Measurements from ENCODE around the gene PTPN6. TPM values are rescaled to one million over a fixed set of nuclear protein-coding genes. Genes with fewer than 3 reads are reported as not detected.

PTPN6 gene
- total RNA-seq, 1 experiment from 2014 or later, result 13.7 TPM

DNA sequence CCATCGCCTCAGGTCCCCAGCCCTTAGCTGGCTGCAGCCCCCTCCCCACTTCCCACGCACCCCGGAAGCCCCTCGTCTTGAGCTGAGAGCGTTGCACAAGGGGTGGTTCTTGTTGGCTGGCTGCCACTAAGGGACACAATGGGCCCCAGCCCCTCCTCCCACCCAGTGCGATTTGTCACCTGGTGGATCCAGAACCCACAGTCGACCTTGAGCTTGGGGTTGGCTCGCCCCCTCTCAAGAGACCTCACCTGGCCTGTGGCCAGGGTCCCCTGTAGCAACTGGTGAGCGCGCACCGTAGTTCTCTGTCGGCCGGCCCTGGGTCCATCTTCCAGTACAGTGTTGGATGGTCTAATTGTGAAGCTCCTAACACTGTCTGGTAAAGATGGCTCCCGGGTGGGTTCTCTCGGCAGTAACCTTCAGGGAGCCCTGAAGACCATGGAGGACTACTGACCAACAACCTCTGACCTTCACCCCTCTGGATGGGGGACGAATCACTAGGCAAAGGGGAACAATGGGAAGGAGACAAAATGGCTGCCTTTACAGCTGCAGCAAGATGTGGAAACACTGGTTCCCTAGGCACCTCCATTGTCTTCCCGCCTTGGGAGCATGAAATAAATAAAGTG is 12.7 kb downstream of the PTPN6 start:
- H3K9me3 ChIP-seq (ENCODE audit: control insufficient read depth, insufficient read depth, low read depth, low read length), result no peaks in the 10 kb centered on the region
- H3K4me1 ChIP-seq (ENCODE audit: control insufficient read depth, insufficient read depth, low read length), result peaks cover 23% of the 10 kb centered on the region
- H3K27me3 ChIP-seq (ENCODE audit: control insufficient read depth, insufficient read depth, low read length), result no peaks in the 10 kb centered on the region
- ATAC-seq (no peak), DNase-seq (ENCODE audit: low read depth, low spot score) (no peak)
- H3K36me3 ChIP-seq (ENCODE audit: control insufficient read depth, insufficient read depth, low read length), result peaks cover 11% of the 10 kb centered on the region
- intact Hi-C loops (cut with micrococcal nuclease; ENCODE audit: unreplicated experiment) (no loop called here), in situ Hi-C loops (cut with HindIII; ENCODE audit: low pct_unique_long_range_greater_than_20kb, low sequenced_read_pairs) (no loop called here)
- peak overlapping the region; percentile 57; the same call in 1 of the 2 replicates for H3K27ac ChIP-seq (ENCODE audit: low read length)
- no peak overlapping the region for H3K4me3 ChIP-seq (ENCODE audit: low read depth in 2 of 2, low read length in 2 of 2)
- CTCF ChIA-PET, result interaction anchor here (1.3 kb wide), 1 partner anchor 15 kb away, joined by 3 read pairs; no protein-coding TSS in a partner anchor
- POLR2A ChIA-PET, result interaction anchor here (1.4 kb wide), 1 partner anchor 20 kb away, joined by 8 read pairs; the partner anchor contains the start of genes C12orf57 and RNU7-1
- TF ChIP-seq TCF7L2 (IDR thresholded peaks at IDR 0.05; ENCODE audit: low read depth, low read length), result no peak
- no TSS peak for BruUV-seq (replicated peaks)

DNA sequence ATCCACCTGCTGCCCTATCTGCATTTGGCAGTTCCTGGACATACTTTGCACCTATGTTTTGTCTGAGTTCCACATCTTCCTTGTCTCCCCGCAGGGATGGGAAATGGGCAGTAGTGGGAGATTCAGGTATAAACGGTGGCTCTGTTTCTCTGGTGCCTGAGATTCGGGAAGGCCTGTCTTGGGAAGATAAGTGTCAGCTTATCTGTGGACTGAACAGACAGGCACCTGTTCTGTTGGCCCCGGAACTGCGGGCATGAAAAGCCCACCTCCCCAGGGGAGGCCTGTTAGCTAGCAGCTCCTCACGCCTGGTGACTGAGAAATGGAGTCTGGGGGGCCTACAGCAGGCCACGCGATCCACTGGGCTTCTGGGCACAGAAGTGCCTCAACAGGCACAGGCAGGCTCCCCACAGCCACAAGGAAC is 13.5 kb downstream of the PTPN6 start:
- no peak for DNase-seq (ENCODE audit: low read depth, low spot score)
- no peak for ATAC-seq
- Histone ChIP-seq H3K9me3 (ENCODE audit: control insufficient read depth, insufficient read depth, low read depth, low read length) (no peaks in the 10 kb centered on the region), H3K36me3 (ENCODE audit: control insufficient read depth, insufficient read depth, low read length) (peaks cover 13% of the 10 kb centered on the region), H3K27me3 (ENCODE audit: control insufficient read depth, insufficient read depth, low read length) (no peaks in the 10 kb centered on the region), H3K4me3 (ENCODE audit: low read depth in 2 of 2, low read length in 2 of 2) (no peak overlapping the region), H3K4me1 (ENCODE audit: control insufficient read depth, insufficient read depth, low read length) (peaks cover 26% of the 10 kb centered on the region), H3K27ac (ENCODE audit: low read length) (peak overlapping the region; percentile 57)
- ChIA-PET POLR2A (interaction anchor here (1.4 kb wide), 1 partner anchor 21 kb away, joined by 8 read pairs; the partner anchor contains the start of genes C12orf57 and RNU7-1), CTCF (interaction anchor here (1.3 kb wide), 1 partner anchor 15 kb away, joined by 3 read pairs; no protein-coding TSS in a partner anchor)
- in situ Hi-C loops (cut with HindIII; ENCODE audit: low pct_unique_long_range_greater_than_20kb, low sequenced_read_pairs) (no loop called here), intact Hi-C loops (cut with micrococcal nuclease; ENCODE audit: unreplicated experiment) (no loop called here)
- BruUV-seq (replicated peaks), result no TSS peak
- TF ChIP-seq, protein P1, sequence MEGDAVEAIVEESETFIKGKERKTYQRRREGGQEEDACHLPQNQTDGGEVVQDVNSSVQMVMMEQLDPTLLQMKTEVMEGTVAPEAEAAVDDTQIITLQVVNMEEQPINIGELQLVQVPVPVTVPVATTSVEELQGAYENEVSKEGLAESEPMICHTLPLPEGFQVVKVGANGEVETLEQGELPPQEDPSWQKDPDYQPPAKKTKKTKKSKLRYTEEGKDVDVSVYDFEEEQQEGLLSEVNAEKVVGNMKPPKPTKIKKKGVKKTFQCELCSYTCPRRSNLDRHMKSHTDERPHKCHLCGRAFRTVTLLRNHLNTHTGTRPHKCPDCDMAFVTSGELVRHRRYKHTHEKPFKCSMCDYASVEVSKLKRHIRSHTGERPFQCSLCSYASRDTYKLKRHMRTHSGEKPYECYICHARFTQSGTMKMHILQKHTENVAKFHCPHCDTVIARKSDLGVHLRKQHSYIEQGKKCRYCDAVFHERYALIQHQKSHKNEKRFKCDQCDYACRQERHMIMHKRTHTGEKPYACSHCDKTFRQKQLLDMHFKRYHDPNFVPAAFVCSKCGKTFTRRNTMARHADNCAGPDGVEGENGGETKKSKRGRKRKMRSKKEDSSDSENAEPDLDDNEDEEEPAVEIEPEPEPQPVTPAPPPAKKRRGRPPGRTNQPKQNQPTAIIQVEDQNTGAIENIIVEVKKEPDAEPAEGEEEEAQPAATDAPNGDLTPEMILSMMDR (IDR thresholded peaks at IDR 0.05), result no peak
- no peak for TF ChIP-seq SIN3A (IDR thresholded peaks at IDR 0.05; ENCODE audit: borderline replicate concordance, insufficient read depth, low read depth, low read length)
- no peak for TF ChIP-seq POLR2AphosphoS5 (IDR thresholded peaks at IDR 0.05; ENCODE audit: low read depth, low read length)
- no peak for TF ChIP-seq TCF7L2 (IDR thresholded peaks at IDR 0.05; ENCODE audit: low read depth, low read length)
- TF ChIP-seq, protein P2, sequence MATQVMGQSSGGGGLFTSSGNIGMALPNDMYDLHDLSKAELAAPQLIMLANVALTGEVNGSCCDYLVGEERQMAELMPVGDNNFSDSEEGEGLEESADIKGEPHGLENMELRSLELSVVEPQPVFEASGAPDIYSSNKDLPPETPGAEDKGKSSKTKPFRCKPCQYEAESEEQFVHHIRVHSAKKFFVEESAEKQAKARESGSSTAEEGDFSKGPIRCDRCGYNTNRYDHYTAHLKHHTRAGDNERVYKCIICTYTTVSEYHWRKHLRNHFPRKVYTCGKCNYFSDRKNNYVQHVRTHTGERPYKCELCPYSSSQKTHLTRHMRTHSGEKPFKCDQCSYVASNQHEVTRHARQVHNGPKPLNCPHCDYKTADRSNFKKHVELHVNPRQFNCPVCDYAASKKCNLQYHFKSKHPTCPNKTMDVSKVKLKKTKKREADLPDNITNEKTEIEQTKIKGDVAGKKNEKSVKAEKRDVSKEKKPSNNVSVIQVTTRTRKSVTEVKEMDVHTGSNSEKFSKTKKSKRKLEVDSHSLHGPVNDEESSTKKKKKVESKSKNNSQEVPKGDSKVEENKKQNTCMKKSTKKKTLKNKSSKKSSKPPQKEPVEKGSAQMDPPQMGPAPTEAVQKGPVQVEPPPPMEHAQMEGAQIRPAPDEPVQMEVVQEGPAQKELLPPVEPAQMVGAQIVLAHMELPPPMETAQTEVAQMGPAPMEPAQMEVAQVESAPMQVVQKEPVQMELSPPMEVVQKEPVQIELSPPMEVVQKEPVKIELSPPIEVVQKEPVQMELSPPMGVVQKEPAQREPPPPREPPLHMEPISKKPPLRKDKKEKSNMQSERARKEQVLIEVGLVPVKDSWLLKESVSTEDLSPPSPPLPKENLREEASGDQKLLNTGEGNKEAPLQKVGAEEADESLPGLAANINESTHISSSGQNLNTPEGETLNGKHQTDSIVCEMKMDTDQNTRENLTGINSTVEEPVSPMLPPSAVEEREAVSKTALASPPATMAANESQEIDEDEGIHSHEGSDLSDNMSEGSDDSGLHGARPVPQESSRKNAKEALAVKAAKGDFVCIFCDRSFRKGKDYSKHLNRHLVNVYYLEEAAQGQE (IDR thresholded peaks at IDR 0.05; ENCODE audit: insufficient read depth in 1 of 2, low read depth in 2 of 2, low read length in 1 of 2), result no peak

Measured in Panc1 (cell line).